ENCODE measurements around the gene SOS2.

SOS2 gene

GRCh38 chr14:50247245-50247644, 15.9 kb upstream of the SOS2 start:
- no peaks in the 10 kb centered on the region for H3K27me3 ChIP-seq (ENCODE audit: control insufficient read depth, insufficient read depth, low read length)
- H3K9ac ChIP-seq (ENCODE audit: low read length) = no peak overlapping the region
- no peak overlapping the region for H3K27ac ChIP-seq (ENCODE audit: low read depth, low read length)
- H3K4me3 ChIP-seq (ENCODE audit: low read depth, low read length) = no peak overlapping the region
- H3K9me3 ChIP-seq (ENCODE audit: control insufficient read depth, insufficient read depth, low read depth, low read length) = no peaks in the 10 kb centered on the region
- peaks cover 23% of the 10 kb centered on the region for H3K36me3 ChIP-seq (ENCODE audit: control insufficient read depth, insufficient read depth, low read length)
- H3K4me1 ChIP-seq (ENCODE audit: control insufficient read depth, insufficient read depth, low read length) = no peaks in the 10 kb centered on the region

- Histone ChIP-seq H3K9ac (ENCODE audit: low read length) (no peak overlapping the region), H3K27me3 (ENCODE audit: control insufficient read depth, insufficient read depth, low read length) (no peaks in the 10 kb centered on the region), H3K4me3 (ENCODE audit: low read depth, low read length) (no peak overlapping the region), H3K4me1 (ENCODE audit: control insufficient read depth, insufficient read depth, low read length) (no peaks in the 10 kb centered on the region), H3K36me3 (ENCODE audit: control insufficient read depth, insufficient read depth, low read length) (peaks cover 13% of the 10 kb centered on the region), H3K27ac (ENCODE audit: low read depth, low read length) (no peak overlapping the region), H3K9me3 (ENCODE audit: control insufficient read depth, insufficient read depth, low read depth, low read length) (no peaks in the 10 kb centered on the region)
Observed at GRCh38 chr14:50242566-50243310, 11.4 kb upstream of the SOS2 start.

GRCh38 chr14:50242096-50242495, 10.7 kb upstream of the SOS2 start:
- Histone ChIP-seq H3K4me1 (ENCODE audit: control insufficient read depth, insufficient read depth, low read length) (no peaks in the 10 kb centered on the region), H3K27me3 (ENCODE audit: control insufficient read depth, insufficient read depth, low read length) (no peaks in the 10 kb centered on the region), H3K4me3 (ENCODE audit: low read depth, low read length) (no peak overlapping the region), H3K27ac (ENCODE audit: low read depth, low read length) (no peak overlapping the region), H3K36me3 (ENCODE audit: control insufficient read depth, insufficient read depth, low read length) (peaks cover 13% of the 10 kb centered on the region), H3K9ac (ENCODE audit: low read length) (no peak overlapping the region), H3K9me3 (ENCODE audit: control insufficient read depth, insufficient read depth, low read depth, low read length) (no peaks in the 10 kb centered on the region)

GRCh38 chr14:50237427-50237826, 6.0 kb upstream of the SOS2 start:
- H3K27ac ChIP-seq (ENCODE audit: low read depth, low read length) = no peak overlapping the region
- no peaks in the 10 kb centered on the region for H3K36me3 ChIP-seq (ENCODE audit: control insufficient read depth, insufficient read depth, low read length)
- peaks cover 5% of the 10 kb centered on the region; the same call in 1 of the 2 replicates for H3K9me3 ChIP-seq (ENCODE audit: control insufficient read depth, insufficient read depth, low read depth, low read length)
- no peaks in the 10 kb centered on the region for H3K4me1 ChIP-seq (ENCODE audit: control insufficient read depth, insufficient read depth, low read length)
- no peaks in the 10 kb centered on the region; the same call in 1 of the 2 replicates for H3K27me3 ChIP-seq (ENCODE audit: control insufficient read depth, insufficient read depth, low read length)
- H3K9ac ChIP-seq (ENCODE audit: low read length) = no peak overlapping the region
- no peak overlapping the region for H3K4me3 ChIP-seq (ENCODE audit: low read depth, low read length)

- H3K9ac ChIP-seq (ENCODE audit: low read length) = no peak overlapping the region
- H3K27ac ChIP-seq (ENCODE audit: low read depth, low read length) = no peak overlapping the region
Observed at GRCh38 chr14:50233951-50234250, 2.5 kb upstream of the SOS2 start.

GRCh38 chr14:50233166-50233950, 2.0 kb upstream of the SOS2 start:
- H3K9me3 ChIP-seq (ENCODE audit: control insufficient read depth, insufficient read depth, low read depth, low read length) = peaks cover 5% of the 10 kb centered on the region; the same call in 1 of the 2 replicates
- H3K27me3 ChIP-seq (ENCODE audit: control insufficient read depth, insufficient read depth, low read length) = no peaks in the 10 kb centered on the region; the same call in 1 of the 2 replicates
- H3K36me3 ChIP-seq (ENCODE audit: control insufficient read depth, insufficient read depth, low read length) = 0 out of 2 replicates have a peak, but pooled peaks cover 6% of the 10 kb centered on the region
- H3K4me3 ChIP-seq (ENCODE audit: low read depth, low read length) = no peak overlapping the region
- H3K27ac ChIP-seq (ENCODE audit: low read depth, low read length) = no peak overlapping the region
- H3K4me1 ChIP-seq (ENCODE audit: control insufficient read depth, insufficient read depth, low read length) = peaks cover 5% of the 10 kb centered on the region; the same call in 1 of the 2 replicates
- no peak overlapping the region for H3K9ac ChIP-seq (ENCODE audit: low read length)

More at GRCh38 chr14:50233951-50234250, 2.5 kb upstream of the SOS2 start:
- Histone ChIP-seq H3K9me3 (ENCODE audit: control insufficient read depth, insufficient read depth, low read depth, low read length) (peaks cover 5% of the 10 kb centered on the region; the same call in 1 of the 2 replicates), H3K4me3 (ENCODE audit: low read depth, low read length) (no peak overlapping the region), H3K36me3 (ENCODE audit: control insufficient read depth, insufficient read depth, low read length) (0 out of 2 replicates have a peak, but pooled peaks cover under 1% of the 10 kb centered on the region), H3K27me3 (ENCODE audit: control insufficient read depth, insufficient read depth, low read length) (no peaks in the 10 kb centered on the region; the same call in 1 of the 2 replicates), H3K4me1 (ENCODE audit: control insufficient read depth, insufficient read depth, low read length) (peaks cover 5% of the 10 kb centered on the region; the same call in 1 of the 2 replicates)

GRCh38 chr14:50232276-50232642, 881 bp upstream of the SOS2 start:
- Histone ChIP-seq H3K4me1 (ENCODE audit: control insufficient read depth, insufficient read depth, low read length) (peaks cover 5% of the 10 kb centered on the region; the same call in 1 of the 2 replicates), H3K4me3 (ENCODE audit: low read depth, low read length) (peak overlapping the region; percentile 88), H3K9ac (ENCODE audit: low read length) (peak overlapping the region; percentile 85), H3K9me3 (ENCODE audit: control insufficient read depth, insufficient read depth, low read depth, low read length) (peaks cover 5% of the 10 kb centered on the region; the same call in 1 of the 2 replicates), H3K27me3 (ENCODE audit: control insufficient read depth, insufficient read depth, low read length) (no peaks in the 10 kb centered on the region; the same call in 1 of the 2 replicates), H3K36me3 (ENCODE audit: control insufficient read depth, insufficient read depth, low read length) (0 out of 2 replicates have a peak, but pooled peaks cover 9% of the 10 kb centered on the region), H3K27ac (ENCODE audit: low read depth, low read length) (peak overlapping the region; percentile 58; the same call in 1 of the 2 replicates)

GRCh38 chr14:50230701-50231474, 490 bp downstream of the SOS2 start:
- Histone ChIP-seq H3K9ac (ENCODE audit: low read length) (peak overlapping the region; percentile 80), H3K4me1 (ENCODE audit: control insufficient read depth, insufficient read depth, low read length) (peaks cover 12% of the 10 kb centered on the region; the same call in 1 of the 2 replicates), H3K27me3 (ENCODE audit: control insufficient read depth, insufficient read depth, low read length) (no peaks in the 10 kb centered on the region; the same call in 1 of the 2 replicates), H3K36me3 (ENCODE audit: control insufficient read depth, insufficient read depth, low read length) (0 out of 2 replicates have a peak, but pooled peaks cover 9% of the 10 kb centered on the region), H3K27ac (ENCODE audit: low read depth, low read length) (no peak overlapping the region; the same call in 1 of the 2 replicates), H3K4me3 (ENCODE audit: low read depth, low read length) (peak overlapping the region; percentile 88), H3K9me3 (ENCODE audit: control insufficient read depth, insufficient read depth, low read depth, low read length) (peaks cover 4% of the 10 kb centered on the region; the same call in 1 of the 2 replicates)

- Histone ChIP-seq H3K27me3 (ENCODE audit: control insufficient read depth, insufficient read depth, low read length) (no peaks in the 10 kb centered on the region; the same call in 1 of the 2 replicates), H3K9me3 (ENCODE audit: control insufficient read depth, insufficient read depth, low read depth, low read length) (no peaks in the 10 kb centered on the region), H3K27ac (ENCODE audit: low read depth, low read length) (no peak overlapping the region), H3K36me3 (ENCODE audit: control insufficient read depth, insufficient read depth, low read length) (0 out of 2 replicates have a peak, but pooled peaks cover 9% of the 10 kb centered on the region), H3K4me3 (ENCODE audit: low read depth, low read length) (peak overlapping the region; percentile 88), H3K4me1 (ENCODE audit: control insufficient read depth, insufficient read depth, low read length) (peaks cover 17% of the 10 kb centered on the region), H3K9ac (ENCODE audit: low read length) (peak overlapping the region; percentile 80)
Observed at GRCh38 chr14:50230401-50230700, 1.0 kb downstream of the SOS2 start.

GRCh38 chr14:50229681-50230080, 1.7 kb downstream of the SOS2 start:
- Histone ChIP-seq H3K4me3 (ENCODE audit: low read depth, low read length) (peak overlapping the region; percentile 88), H3K36me3 (ENCODE audit: control insufficient read depth, insufficient read depth, low read length) (0 out of 2 replicates have a peak, but pooled peaks cover 9% of the 10 kb centered on the region), H3K9me3 (ENCODE audit: control insufficient read depth, insufficient read depth, low read depth, low read length) (no peaks in the 10 kb centered on the region), H3K27me3 (ENCODE audit: control insufficient read depth, insufficient read depth, low read length) (no peaks in the 10 kb centered on the region; the same call in 1 of the 2 replicates), H3K9ac (ENCODE audit: low read length) (no peak overlapping the region), H3K4me1 (ENCODE audit: control insufficient read depth, insufficient read depth, low read length) (peaks cover 17% of the 10 kb centered on the region), H3K27ac (ENCODE audit: low read depth, low read length) (no peak overlapping the region)
